ENCODE measurements around the gene PPP1R14D. TPM values are rescaled to one million over a fixed set of nuclear protein-coding genes. Genes with fewer than 3 reads are reported as not detected.

Gene PPP1R14D
- total and polyA plus RNA-seq, 2 of the 8 experiments (the other 6 are each of a cell fraction or from before 2014, with no cell fraction given) = not detected

- TF ChIP-seq NANOG (IDR thresholded peaks at IDR 0.05; ENCODE audit: insufficient read depth, low read depth, low read length, poor library complexity, severe bottlenecking) (no peak), TAF7 (optimal IDR thresholded peaks at IDR 0.05; ENCODE audit: borderline replicate concordance, low read depth, low read length) (no peak), CHD7 (IDR thresholded peaks at IDR 0.05; ENCODE audit: insufficient replicate concordance, low read length) (no peak)
Observed at GRCh38 chr15:40789999-40790398, 38.5 kb downstream of the PPP1R14D start (continued).
